ENCODE data around the gene ASAP3. TPM values are rescaled to one million over a fixed set of nuclear protein-coding genes. Genes with fewer than 3 reads are reported as not detected.

ASAP3 gene
- total RNA-seq, 1 experiment from 2014 or later, result 59.4 TPM

GRCh38 chr1:23430803-23431202 is 53.2 kb downstream of the ASAP3 start:
- in situ Hi-C loops (cut with HindIII; ENCODE audit: low sequenced_read_pairs), result no loop called here
- DNase-seq (ENCODE audit: low spot score), result no peak

GRCh38 chr1:23428136-23428905 is 55.7 kb downstream of the ASAP3 start:
- DNase-seq (ENCODE audit: low spot score), result no peak
- in situ Hi-C loops (cut with HindIII; ENCODE audit: low sequenced_read_pairs), result no loop called here

DNA sequence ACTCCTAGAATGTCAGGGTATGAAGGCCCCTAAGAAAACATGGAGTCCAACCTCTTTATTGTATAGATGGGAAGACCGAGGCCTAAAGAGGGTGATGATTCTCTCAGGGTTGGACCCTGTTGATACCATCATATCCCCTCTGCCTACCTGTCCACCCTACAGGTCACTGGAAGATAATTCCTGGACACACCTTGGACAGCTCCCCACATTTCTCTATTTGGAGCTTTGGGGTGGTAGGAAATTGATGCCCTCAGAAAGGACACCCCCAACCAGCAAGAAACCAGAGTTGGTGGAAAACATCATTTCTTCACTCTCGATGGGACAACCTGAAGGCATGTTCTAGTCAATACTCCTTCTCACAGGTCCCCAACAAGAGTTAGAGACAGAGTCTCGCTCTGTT is 56.4 kb downstream of the ASAP3 start:
- DNase-seq (ENCODE audit: low spot score), result no peak
- in situ Hi-C loops (cut with HindIII; ENCODE audit: low sequenced_read_pairs), result no loop called here

- DNase-seq (ENCODE audit: low spot score), result no peak
- in situ Hi-C loops (cut with HindIII; ENCODE audit: low sequenced_read_pairs), result no loop called here
Measured at GRCh38 chr1:23426828-23427227, 57.2 kb downstream of the ASAP3 start.

- no peak for DNase-seq (ENCODE audit: low spot score)
- in situ Hi-C loops (cut with HindIII; ENCODE audit: low sequenced_read_pairs), result no loop called here
Measured at GRCh38 chr1:23425193-23425494, 58.8 kb downstream of the ASAP3 start.

GRCh38 chr1:23424293-23425192 is 59.4 kb downstream of the ASAP3 start, which contains the start of gene TCEA3:
Gene TCEA3 (minus strand): TSS chr1:23424748. CDS start chr1:23424633, 115 bp downstream.
- in situ Hi-C loops (cut with HindIII; ENCODE audit: low sequenced_read_pairs), result no loop called here
- DNase-seq (ENCODE audit: low spot score), result no peak

DNA sequence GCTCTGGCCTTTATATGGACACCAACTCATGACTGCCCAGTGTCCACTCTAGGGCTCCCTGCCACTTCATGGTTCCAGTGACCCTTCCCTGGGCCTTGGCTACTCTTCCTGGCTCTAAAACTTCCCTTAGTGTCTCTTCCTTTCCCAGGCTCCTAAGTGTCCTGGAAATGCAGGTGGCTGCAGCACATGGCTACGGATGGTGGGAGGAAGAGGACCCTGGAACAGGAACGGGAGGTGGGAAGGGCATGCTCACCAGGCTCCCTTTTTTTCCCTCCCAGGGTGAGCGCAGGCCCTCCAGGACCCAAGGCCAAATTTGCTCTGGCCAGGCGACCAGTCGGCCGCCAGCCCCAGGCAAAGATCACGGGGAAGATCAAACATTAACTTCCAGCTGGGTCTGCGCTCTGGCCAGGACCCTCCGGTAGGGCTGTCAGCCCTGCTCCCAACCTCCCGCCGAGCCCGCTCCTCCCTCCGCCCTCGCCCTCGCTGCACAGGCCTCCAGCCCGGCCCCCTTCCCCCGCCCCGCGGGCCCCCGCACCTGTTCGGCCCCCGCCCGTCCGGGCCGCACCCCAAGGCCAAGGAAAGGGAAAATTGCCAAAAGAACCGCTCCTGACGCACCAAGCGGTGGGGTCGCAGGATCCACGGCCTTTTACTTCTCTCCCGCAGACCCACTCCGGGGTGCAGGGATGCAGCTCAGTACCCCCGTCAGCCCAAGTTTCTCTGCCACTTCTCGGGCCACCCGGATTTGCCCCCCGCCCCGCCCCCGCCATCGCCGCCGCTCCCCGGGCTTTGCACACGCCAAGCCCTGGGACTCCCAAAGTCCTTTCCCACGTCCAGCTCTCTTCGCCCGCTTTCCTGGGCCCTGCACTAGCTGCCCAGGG is 60.3 kb downstream of the ASAP3 start:
- no peak for DNase-seq (ENCODE audit: low spot score)
- in situ Hi-C loops (cut with HindIII; ENCODE audit: low sequenced_read_pairs), result no loop called here

DNA sequence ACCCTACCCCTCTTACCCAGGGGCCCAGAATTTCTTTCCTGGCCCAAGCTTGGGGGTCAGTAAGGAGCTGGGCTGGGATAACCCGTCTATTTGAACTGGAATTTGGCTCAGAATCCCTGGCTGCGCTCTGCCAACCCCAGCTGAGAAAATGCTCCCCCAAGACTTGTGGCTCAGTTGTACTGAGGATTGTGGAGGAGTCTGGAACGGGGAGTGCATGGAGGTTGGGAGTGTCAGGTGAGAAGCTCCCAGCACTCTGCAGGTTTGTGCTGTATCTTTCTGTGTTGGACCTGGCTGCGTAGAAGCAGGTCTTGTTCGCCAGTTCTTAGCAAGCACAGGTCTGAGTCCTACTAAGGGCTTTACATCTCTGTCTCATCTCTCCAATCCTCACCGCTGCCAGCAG is 61.0 kb downstream of the ASAP3 start:
- in situ Hi-C loops (cut with HindIII; ENCODE audit: low sequenced_read_pairs), result no loop called here
- DNase-seq (ENCODE audit: low spot score), result no peak

DNA sequence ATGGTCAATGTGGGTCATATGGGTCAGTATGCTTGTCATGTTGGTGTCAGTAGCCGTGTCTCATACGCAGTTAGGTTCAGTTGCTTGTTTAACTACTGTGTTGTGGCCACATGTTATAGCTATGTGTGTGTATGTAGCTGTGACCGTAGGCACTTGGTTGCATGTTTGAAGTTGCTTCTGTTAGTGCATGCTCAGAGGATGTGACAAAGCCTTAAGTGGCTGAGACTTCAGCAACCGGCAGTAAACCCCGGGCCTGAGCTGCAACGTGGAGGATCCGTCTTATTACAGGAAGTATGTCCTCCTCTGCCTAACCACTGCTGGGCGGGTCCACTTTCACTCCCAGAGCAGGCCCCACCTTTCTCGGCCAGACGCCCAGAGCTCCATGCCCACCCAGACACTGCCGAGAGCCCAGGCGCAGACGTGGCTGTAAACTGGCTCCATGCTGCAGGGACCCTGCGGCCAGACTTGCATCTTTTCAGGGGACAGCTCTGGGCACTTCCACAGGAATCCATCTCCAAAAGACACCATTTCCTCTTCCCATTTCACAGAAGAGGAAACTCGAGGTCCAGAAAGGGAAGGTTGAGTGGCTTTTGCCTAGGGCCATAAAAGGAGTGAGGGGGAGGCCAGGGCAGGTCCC is 61.6 kb downstream of the ASAP3 start:
- in situ Hi-C loops (cut with HindIII; ENCODE audit: low sequenced_read_pairs), result no loop called here
- no peak for DNase-seq (ENCODE audit: low spot score)

DNA sequence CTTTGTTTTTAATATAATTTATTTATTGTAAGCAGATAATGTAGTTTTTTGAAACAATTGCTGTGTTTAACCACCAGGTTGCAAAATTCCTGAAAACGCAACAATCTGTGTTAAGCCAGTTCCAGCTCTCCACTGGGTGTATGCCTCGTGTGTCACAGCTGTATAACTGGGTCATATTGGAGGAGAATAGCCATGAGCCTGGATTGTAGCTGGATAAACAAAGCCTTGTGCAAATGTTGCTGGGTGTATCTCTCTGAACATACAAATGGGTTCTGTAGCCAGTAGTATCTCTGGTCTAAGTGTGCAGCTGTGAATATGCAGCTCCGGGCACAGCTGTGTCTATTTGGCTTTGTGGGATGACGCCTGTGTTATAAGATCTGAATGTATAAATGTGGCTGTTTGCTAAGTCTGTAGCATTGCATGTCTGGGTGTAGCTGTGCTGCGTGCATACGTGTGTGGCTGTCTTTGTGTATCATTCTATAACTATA is 62.2 kb downstream of the ASAP3 start:
- in situ Hi-C loops (cut with HindIII; ENCODE audit: low sequenced_read_pairs), result no loop called here
- DNase-seq (ENCODE audit: low spot score), result no peak

DNA sequence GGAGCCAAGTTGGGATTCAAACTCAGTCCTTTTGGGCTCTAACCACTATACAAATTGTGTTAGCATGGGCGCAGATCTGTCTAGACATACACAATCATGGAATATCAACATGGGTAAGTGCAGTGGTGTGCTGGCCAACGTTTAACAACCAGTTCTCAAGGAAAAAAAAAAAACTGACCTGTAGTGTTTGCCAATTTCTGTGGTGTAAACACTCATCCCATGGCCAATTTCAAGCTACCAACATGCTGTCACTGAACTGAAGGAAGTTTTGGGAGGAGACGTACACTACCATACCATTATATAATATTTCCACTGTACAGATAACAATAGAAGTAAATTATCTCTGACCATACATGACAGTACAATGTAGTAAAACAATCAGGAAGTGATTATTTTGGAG is 62.6 kb downstream of the ASAP3 start:
- no peak for DNase-seq (ENCODE audit: low spot score)
- in situ Hi-C loops (cut with HindIII; ENCODE audit: low sequenced_read_pairs), result no loop called here

DNA sequence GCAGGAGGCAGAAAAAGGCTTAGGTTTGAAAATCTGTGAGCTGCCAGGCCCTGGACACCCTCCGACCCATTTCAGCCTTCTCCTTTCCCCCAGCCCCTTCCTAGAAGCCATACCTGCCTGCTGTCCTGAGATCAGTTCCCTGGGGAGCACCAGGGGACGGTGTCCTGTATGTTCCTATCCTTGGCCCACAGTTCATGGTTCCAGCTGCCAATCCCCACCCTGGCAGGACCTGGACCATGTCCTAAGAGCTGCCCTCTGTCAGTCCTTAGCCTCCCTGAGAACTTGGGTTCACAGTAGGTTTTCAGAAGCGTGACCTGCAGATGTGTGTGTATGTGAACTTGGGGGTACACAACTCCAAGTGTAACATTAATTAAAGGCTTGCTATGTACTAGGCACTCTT is 63.2 kb downstream of the ASAP3 start:
- DNase-seq (ENCODE audit: low spot score), result no peak
- in situ Hi-C loops (cut with HindIII; ENCODE audit: low sequenced_read_pairs), result no loop called here

- DNase-seq (ENCODE audit: low spot score), result no peak
- in situ Hi-C loops (cut with HindIII; ENCODE audit: low sequenced_read_pairs), result no loop called here
Measured at GRCh38 chr1:23419180-23419579, 64.8 kb downstream of the ASAP3 start.

DNA sequence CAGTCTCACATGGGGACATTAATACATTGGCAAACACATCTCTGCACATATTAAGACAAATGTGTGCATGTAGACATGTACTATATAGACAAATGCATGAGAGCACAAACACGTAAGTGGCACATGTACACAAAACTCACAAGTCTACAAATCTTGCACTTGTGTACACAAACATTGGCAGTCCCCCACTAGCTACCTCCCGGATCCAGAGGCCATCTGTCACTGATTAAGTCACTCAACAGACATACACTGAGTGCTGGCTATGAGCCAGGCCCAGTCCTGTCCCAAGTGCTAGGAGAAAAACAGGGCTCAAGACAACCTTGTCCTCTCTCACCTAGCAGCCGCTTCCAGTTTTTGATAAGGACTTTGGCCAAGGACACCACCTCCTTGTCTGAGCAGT is 66.4 kb downstream of the ASAP3 start:
- in situ Hi-C loops (cut with HindIII; ENCODE audit: low sequenced_read_pairs), result no loop called here
- DNase-seq (ENCODE audit: low spot score), result peak; percentile 94

DNA sequence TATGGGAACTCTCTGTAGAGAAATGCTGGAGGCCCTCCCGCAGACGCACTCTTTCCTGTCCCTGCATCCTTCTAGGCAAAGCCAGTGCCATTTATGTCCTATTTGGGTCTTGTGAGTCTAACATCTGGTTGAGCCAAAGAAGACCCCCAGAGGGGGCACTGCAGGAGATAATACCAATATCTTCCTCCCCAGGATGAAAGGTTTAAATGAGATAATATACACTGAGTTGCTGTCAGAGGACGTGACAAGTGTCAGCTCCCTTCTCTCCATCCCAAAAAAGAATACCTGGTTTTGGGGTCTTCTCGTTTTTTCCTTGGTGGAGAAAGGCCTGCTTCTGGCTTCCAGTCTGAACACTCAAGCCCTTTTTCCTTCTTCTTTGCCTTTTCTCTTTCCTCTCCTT is 67.0 kb downstream of the ASAP3 start:
- no peak for DNase-seq (ENCODE audit: low spot score)
- in situ Hi-C loops (cut with HindIII; ENCODE audit: low sequenced_read_pairs), result no loop called here

- no peak for DNase-seq (ENCODE audit: low spot score)
- in situ Hi-C loops (cut with HindIII; ENCODE audit: low sequenced_read_pairs), result no loop called here
Measured at GRCh38 chr1:23408797-23409290, 75.1 kb downstream of the ASAP3 start.

- DNase-seq (ENCODE audit: low spot score), result no peak
- in situ Hi-C loops (cut with HindIII; ENCODE audit: low sequenced_read_pairs), result no loop called here
Measured at GRCh38 chr1:23407016-23407630, 76.9 kb downstream of the ASAP3 start.

GRCh38 chr1:23405946-23406345 is 78.0 kb downstream of the ASAP3 start:
- DNase-seq (ENCODE audit: low spot score), result no peak
- in situ Hi-C loops (cut with HindIII; ENCODE audit: low sequenced_read_pairs), result no loop called here
